GM12892 (cell line): ENCODE data around the gene LCN10.

ENCODE experiments used
- POLR2A ChIP-seq: IDR thresholded peaks from 2 replicates; pipeline ENCODE4 v1.6.1; 2011; ENCODE audit warnings: low read depth, low read length, control low read depth
- POLR2AphosphoS5 ChIP-seq: IDR thresholded peaks from 2 replicates; pipeline ENCODE4 v1.6.1; 2011; ENCODE audit warnings: low read depth, low read length, control low read depth
- TAF1 ChIP-seq: IDR thresholded peaks from 2 replicates; pipeline ENCODE4 v1.6.1; 2011; ENCODE audit warnings: low read depth, mild to moderate bottlenecking, control low read depth, low read length, borderline replicate concordance

DNA sequence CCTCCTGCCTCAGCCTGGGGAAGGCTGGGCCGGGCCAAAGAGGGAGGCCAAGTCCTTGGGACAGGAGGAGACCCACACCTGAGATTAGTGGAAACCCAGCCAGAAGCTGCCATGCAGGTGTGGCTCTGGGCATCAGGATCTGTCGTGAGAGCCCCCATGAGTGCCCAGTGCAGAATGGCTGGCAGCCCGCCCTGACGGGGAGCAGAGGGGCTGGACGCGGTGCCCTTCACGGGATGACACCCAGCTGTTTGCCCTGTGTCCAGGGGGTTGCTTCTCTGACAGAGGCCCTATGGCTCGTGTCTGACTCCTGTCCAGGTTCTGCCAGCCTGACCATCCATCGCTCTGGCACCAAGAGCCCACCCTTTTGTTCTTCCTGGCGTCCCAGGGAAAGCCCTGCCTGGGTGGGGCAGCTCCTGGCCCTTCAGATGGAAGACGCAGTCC, 21.8 kb downstream of the LCN10 start:
- no peak for TF ChIP-seq POLR2A
- TF ChIP-seq TAF1: no peak
- no peak for TF ChIP-seq POLR2AphosphoS5
